ENCODE measurements around the gene UST.

UST gene

DNA sequence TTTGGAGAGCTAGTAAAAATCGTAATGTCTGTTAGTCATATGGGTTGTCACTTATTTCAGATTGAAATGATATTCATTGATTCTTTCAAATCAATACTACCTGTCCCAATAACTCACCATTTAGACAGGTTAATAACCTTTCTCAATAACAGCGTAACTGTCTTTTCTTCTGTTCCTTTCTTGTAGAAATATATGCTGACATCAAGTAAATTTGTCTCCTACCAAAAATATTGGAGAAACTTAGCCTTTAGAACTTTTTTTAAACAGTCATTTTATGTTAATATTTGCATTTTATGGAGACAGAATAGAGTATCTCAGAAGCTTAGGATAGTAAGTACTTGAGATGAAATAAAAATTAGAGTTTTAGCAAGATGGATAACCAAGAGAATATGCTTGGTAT, 278.2 kb downstream of the UST start:
- DNase-seq (ENCODE audit: low spot score), result no peak
- in situ Hi-C loops (cut with MboI; ENCODE audit: low sequenced_read_pairs, unreplicated experiment), result no loop called here
- TF ChIP-seq, protein P1, sequence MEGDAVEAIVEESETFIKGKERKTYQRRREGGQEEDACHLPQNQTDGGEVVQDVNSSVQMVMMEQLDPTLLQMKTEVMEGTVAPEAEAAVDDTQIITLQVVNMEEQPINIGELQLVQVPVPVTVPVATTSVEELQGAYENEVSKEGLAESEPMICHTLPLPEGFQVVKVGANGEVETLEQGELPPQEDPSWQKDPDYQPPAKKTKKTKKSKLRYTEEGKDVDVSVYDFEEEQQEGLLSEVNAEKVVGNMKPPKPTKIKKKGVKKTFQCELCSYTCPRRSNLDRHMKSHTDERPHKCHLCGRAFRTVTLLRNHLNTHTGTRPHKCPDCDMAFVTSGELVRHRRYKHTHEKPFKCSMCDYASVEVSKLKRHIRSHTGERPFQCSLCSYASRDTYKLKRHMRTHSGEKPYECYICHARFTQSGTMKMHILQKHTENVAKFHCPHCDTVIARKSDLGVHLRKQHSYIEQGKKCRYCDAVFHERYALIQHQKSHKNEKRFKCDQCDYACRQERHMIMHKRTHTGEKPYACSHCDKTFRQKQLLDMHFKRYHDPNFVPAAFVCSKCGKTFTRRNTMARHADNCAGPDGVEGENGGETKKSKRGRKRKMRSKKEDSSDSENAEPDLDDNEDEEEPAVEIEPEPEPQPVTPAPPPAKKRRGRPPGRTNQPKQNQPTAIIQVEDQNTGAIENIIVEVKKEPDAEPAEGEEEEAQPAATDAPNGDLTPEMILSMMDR (IDR thresholded peaks at IDR 0.05; ENCODE audit: borderline replicate concordance, control extremely low read depth, extremely low read depth, insufficient read depth, missing control alignments), result no peak

DNA sequence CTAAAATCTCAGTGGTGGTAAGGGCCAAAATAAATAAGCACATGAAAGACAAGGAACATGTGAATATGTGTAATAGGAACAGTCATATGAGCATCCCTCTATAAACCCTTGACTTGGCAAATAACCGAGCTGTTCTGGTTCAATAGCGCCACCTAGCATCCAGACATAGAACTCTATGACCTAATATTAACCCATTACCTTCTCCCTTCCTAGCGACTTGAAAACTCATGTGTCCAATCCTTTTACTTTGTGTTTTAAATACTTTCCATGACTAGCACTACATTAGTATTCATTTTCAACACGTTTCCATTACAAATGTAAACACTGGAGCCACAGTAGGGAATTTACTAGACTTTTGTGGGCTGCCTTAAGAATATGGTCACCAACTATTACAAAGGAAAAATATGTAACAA, 279.7 kb downstream of the UST start:
- in situ Hi-C loops (cut with MboI; ENCODE audit: low sequenced_read_pairs, unreplicated experiment), result no loop called here
- no peak for DNase-seq (ENCODE audit: low spot score)
- TF ChIP-seq, protein P1 (IDR thresholded peaks at IDR 0.05; ENCODE audit: borderline replicate concordance, control extremely low read depth, extremely low read depth, insufficient read depth, missing control alignments), result peak; percentile 27

DNA sequence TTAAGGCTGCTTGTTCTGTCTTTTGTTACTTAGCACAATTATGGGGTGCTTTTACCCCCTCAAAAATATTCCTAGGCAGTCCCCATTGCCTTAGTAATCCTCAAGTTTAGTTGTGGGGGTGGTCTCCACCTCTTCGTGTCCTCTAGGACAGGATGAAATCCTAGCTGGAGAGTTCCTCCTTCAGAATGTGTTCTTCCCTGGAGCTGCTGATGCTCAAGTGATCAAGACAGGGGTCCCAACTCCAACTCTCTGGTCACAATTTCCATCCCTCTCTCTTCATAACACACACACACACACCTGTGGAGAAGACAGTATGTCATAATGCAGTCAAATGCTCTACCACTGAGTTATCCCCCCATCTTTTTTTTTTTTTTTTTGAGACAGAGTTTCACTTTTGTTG, 280.7 kb downstream of the UST start:
- in situ Hi-C loops (cut with MboI; ENCODE audit: low sequenced_read_pairs, unreplicated experiment), result no loop called here
- DNase-seq (ENCODE audit: low spot score), result no peak
- TF ChIP-seq, protein P1 (IDR thresholded peaks at IDR 0.05; ENCODE audit: borderline replicate concordance, control extremely low read depth, extremely low read depth, insufficient read depth, missing control alignments), result no peak

DNA sequence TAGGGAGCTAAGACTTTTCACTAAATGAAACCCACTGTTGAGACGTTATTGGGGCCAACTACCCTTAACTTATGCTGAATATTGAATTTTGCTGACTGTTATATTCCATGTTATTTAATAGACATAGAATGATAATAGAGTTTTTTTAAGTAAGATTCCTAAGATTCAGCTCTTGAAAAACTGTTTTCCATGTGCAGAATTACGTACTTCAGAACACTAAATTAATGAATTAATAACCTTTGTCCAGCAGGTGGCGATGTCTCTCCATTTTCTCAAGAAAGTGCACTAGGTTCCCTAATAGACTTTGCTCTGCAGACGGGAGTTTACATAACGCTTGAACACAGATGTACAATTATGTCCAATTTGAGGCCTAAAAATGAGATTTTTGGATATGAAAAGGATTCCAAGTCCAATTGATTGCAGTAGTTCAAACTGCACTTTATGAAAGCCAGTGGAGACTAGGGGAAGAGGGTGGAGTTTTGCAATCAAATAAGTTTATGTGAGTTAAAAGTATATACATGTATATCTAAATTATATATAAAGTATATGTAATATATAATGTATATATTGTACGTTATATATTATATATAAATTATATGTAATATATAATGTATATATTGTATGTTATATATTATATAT, 282.1 kb downstream of the UST start:
- peak; percentile 59 for DNase-seq (ENCODE audit: low spot score)
- in situ Hi-C loops (cut with MboI; ENCODE audit: low sequenced_read_pairs, unreplicated experiment), result no loop called here
- TF ChIP-seq, protein P1 (IDR thresholded peaks at IDR 0.05; ENCODE audit: borderline replicate concordance, control extremely low read depth, extremely low read depth, insufficient read depth, missing control alignments), result peak; percentile 48

DNA sequence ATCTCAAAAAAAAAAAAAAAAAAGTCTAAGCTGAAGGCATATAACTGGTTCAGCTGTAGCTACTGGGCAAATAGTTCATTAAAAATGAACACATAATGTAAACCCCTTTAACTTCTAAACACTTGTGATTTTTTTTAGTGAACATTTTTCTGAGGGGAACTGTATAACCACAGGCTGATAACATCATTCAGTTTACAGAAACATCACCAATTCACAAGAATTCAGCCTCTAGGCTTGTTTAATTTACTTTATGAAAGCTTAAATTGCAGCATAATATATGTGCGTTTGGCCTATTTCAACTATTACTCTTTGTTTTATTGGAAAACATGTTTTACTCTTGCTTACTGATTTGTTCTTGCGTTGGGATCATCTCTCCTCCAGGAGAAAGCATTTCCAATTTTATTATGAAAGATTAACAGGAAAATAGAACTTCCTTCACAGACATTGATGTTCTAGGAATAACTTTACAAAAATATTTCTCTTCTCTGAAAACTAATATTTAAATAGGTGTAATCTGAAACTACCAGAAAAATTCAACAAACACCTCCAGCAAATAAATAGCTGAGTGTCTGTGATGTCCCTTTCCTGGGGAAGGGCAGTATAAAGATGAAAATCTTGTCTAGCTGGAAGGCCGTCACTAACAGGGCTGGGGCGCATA, 284.5 kb downstream of the UST start:
- no peak for DNase-seq (ENCODE audit: low spot score)
- TF ChIP-seq, protein P1 (IDR thresholded peaks at IDR 0.05; ENCODE audit: borderline replicate concordance, control extremely low read depth, extremely low read depth, insufficient read depth, missing control alignments), result no peak
- in situ Hi-C loops (cut with MboI; ENCODE audit: low sequenced_read_pairs, unreplicated experiment), result loop anchor here (10.0 kb wide), 1 partner anchor 403 kb away; no protein-coding TSS in a partner anchor

DNA sequence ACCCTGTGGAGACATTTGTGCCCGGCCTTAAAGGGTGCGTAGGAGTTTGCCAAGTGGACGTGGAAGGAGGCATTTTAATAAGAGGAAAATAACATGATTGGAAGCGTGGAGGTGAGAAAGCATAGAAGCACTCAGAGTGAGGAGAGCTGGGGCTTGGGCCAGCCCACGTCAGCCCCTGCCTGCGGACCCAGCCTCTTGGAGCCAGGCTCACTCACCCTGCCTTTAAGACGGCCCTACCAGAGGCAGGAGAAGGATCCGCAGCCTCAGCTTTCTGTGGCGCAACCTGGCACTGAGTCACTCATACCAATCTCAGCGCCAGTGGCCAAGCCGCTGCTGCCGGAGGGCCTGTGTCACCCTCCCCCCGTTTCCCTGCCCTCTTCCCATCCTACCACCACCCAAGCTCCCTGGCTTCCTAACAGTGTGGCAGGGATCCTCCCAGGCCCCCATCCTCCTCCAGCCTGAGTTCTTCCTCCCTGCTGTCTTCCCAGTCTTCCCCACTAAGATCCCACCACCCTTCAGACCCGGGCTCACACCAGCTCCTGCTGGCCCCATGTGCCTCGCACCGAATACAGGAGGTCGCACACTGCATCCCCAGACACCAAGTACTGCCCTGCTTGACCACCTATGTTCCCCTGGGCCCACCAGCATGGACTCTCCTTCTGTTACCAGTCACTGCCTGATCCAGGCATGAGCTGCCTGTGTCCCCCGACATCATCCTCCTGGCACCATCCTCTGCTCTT, 285.2 kb downstream of the UST start:
- TF ChIP-seq, protein P1 (IDR thresholded peaks at IDR 0.05; ENCODE audit: borderline replicate concordance, control extremely low read depth, extremely low read depth, insufficient read depth, missing control alignments), result no peak
- DNase-seq (ENCODE audit: low spot score), result no peak
- in situ Hi-C loops (cut with MboI; ENCODE audit: low sequenced_read_pairs, unreplicated experiment), result loop anchor here (10.0 kb wide), 1 partner anchor 403 kb away; no protein-coding TSS in a partner anchor
